Loucy (cell line): ENCODE measurements around the gene BIK.

Experiments used
- CTCF ChIP-seq: fragments of 200-600 bp; sonication (generic); conservative IDR thresholded peaks from 2 replicates; pipeline ENCODE4 v1.5.1; 2014; ENCODE audit warnings: mild to moderate bottlenecking, antibody characterized with exemption, low read length
- EZH2phosphoT487 ChIP-seq: fragments of 200-600 bp; IDR thresholded peaks from 2 replicates; pipeline ENCODE4 v1.6.1; 2018; ENCODE audit warnings: antibody characterized with exemption, mild to moderate bottlenecking, moderate library complexity, borderline replicate concordance

GRCh38 chr22:43171019-43171491 lies 60.5 kb downstream of the BIK start:
- TF ChIP-seq CTCF (no peak), EZH2phosphoT487 (no peak)
